KOPT-K1 (cell line): ENCODE measurements around the gene NME2.

Experiments used
- H3K27ac ChIP-seq: fragments of 200-600 bp; sonication (generic); 2 replicates; pipeline ENCODE4 v1.5.1; 2016; ENCODE audit warnings: antibody characterized with exemption, mild to moderate bottlenecking, low read depth, low read length; ENCODE audit not compliant: poor library complexity, severe bottlenecking
- H3K36me3 ChIP-seq: fragments of 200-600 bp; sonication (generic); 2 replicates; pipeline ENCODE4 v1.5.1; 2017; ENCODE audit warnings: antibody characterized with exemption, mild to moderate bottlenecking, low read length, moderate library complexity; ENCODE audit not compliant: insufficient read depth
- H3K9me3 ChIP-seq: fragments of 200-600 bp; sonication (generic); 2 replicates; pipeline ENCODE4 v1.5.1; 2017; ENCODE audit warnings: antibody characterized with exemption, low read length, mild to moderate bottlenecking; ENCODE audit not compliant: insufficient read depth, poor library complexity, severe bottlenecking

Gene NME2

DNA sequence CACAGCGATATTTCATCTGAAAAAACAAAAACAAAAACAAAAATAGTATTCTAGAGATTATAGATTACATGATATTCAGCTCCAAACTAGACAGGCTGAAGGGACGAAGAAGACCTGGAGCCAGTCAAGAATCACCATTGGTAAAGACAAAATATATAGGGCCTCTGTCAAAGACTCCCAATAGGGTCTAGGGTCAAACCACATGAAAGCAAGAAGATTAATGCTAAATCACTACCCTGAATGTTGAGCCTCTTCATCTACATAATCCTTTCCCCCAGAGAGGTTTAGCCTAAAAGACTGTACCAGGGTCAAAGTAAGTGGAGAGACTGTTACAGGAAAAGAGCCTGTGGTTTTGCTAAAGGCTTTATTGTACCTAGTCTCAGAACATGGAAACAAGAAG is 23.6 kb upstream of the NME2 start:
- H3K27ac ChIP-seq, result no peak overlapping the region
- H3K9me3 ChIP-seq, result no peaks in the 10 kb centered on the region
- no peaks in the 10 kb centered on the region for H3K36me3 ChIP-seq

DNA sequence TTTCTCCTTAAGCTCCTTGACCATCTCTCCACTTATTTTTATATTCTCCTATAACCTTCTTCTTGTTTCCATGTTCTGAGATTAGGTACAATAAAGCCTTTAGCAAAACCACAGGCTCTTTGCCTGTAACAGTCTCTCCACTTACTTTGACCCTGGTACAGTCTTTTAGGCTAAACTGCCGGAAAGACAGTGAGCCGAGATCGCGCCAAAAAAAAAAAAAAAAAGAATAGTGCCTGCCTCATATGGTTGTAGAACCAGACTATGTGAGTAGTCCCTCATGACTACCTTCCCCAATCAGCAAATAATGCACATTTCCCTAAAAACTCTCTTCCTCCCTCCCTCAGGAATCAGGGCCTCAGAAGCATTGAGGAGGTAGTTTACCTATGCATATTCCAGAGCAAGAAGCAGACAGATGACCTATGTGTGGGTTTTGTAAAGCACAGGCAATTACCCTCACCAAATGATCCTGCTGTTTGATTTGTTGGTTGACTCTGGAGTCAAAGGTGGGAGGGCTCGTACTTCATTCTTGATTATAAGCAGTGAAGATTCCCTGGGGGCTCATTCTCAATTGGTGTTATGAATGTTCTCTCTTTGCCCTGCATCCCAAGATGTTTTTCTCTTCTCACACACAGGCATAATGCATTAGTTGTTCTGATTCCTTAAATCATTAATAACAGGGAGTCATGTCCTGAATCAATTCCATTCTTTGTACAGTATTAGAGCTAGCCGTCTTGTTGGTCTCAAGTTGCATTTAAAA is 21.8 kb upstream of the NME2 start:
- Histone ChIP-seq H3K27ac (no peak overlapping the region), H3K36me3 (no peaks in the 10 kb centered on the region), H3K9me3 (no peaks in the 10 kb centered on the region)

DNA sequence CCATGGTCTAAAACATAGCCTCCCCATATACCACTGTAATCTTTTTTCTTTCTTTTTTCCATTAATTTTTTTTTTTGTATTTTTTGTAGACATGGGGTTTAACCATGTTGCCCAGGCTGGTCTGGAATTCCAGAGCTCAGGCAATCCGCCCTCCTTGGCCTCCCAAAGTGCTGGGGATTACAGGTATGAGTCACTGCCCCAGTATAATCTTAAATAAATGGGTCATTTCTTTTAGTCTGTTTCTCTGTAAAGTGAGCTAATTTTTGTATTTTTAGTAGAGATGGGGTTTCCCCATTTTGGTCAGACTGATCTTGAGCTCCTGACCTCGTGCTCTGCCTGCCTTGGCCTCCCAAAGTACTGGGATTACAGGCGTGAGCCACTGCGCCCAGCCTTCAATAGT is 18.6 kb upstream of the NME2 start:
- Histone ChIP-seq H3K36me3 (no peaks in the 10 kb centered on the region), H3K27ac (no peak overlapping the region), H3K9me3 (no peaks in the 10 kb centered on the region)

DNA sequence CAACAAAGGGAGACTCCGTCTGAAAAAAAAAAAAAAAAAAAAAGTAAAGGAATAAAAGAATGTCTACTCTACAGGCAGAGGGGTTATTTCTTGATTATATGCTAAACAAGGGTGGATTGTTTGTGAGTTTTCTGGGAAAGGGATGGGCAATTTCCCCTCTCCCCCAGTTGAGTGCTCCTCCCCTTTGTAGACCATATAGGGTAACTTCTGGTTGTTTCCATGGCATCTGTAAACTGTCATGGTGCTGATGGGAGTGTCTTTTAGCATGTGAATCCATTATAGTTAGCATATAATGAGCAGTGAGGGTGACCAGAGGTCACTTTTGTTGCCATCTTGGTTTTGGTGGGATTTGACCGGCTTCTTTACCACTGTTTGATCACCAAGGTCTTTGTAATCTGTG is 17.0 kb upstream of the NME2 start:
- H3K36me3 ChIP-seq, result no peaks in the 10 kb centered on the region
- no peaks in the 10 kb centered on the region for H3K9me3 ChIP-seq
- no peak overlapping the region for H3K27ac ChIP-seq

DNA sequence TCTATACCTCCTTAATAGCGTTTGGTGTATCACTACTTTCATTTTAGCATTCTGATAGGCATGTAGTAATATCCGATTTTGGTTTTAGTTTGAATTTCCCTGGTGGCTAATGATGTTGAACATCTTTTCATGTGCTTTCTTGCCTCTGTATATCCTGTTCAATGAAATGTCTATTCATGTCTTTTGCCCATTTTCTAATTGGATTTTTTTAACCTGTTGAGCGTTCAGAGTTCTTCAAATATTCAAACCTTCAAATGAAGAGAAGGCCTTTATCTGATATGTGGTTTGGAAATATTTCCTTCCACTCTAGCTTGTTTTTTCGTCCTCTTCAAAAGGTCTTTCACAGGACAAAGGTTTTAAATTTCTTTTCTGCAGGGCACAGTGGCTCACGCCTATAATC is 15.3 kb upstream of the NME2 start:
- peaks cover 7% of the 10 kb centered on the region for H3K36me3 ChIP-seq

DNA sequence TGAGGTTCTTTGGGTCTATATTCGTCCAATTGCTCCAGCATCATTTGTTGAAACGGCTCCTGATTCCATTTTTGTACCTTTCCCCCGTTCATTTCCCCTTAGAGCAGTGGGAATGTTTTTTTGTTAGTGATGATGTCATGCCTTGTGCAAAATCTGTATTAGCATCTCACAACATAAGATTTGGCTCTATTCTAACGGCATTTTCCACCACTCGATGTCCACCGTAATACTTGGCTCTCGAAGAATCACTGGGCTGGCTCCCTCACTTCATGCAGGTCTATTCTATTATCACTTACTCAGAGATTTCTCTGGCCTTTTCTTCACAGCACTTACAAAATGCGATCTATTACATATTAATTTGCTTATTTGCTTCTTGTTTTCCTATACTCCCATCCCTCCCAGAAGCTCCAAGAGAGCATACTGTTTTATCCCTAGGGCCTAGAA is 13.4 kb upstream of the NME2 start:
- peaks cover 25% of the 10 kb centered on the region for H3K36me3 ChIP-seq
- H3K9me3 ChIP-seq, result no peaks in the 10 kb centered on the region
- H3K27ac ChIP-seq, result peak overlapping the region; percentile 73

More for the DNA sequence above, 15.3 kb upstream of the NME2 start:
- H3K27ac ChIP-seq, result no peak overlapping the region
- H3K9me3 ChIP-seq, result no peaks in the 10 kb centered on the region

DNA sequence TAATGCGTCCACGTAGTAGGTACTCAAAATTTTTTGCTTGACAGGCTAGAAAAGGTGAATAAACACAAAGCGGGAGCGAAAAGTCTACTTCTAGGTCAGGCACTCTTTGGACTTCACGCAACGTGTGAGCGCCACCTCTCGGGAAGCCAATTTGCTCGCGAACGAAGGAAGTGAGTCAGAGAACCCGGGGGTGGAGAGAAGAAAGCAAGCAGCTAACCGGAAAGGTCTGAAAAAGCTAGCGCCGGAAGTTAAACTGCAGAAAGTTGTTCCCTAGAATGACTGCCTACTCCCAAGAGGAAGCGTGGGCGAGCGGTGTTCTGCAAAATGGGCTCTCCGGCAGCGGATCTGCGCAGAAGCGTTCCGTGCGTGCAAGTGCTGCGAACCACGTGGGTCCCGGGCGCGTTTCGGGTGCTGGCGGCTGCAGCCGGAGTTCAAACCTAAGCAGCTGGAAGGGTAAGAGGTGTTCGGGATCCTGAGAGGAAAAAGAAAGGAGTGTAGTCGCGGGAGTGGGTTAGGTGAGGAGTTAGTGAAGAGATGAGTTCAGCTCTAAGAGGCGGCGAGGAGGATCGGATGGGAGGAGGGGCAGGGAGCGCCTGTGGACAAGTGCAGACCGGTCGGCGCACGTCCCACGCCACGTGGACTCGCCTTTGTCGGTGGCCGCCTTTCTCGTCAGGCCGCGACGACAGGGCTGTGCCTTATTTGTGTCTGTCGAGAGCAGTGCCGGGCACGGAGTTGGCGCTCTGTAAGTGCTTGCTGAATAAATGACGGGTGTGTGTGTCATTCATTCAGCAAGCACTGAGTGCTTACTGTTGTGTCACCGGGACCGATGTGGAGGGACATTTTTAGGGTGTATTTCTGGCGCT is 12.8 kb upstream of the NME2 start, which contains the start of gene NME1:
TSS of gene NME1 (plus strand) at position 350 of the 863 bp plus-strand sequence. CDS start 2,096 bp downstream, outside the sequence.
- H3K27ac ChIP-seq, result peak within 1 kb of the TSS; percentile 73
- peaks cover 32% of the 10 kb centered on the region for H3K36me3 ChIP-seq
- no peaks in the 10 kb centered on the region for H3K9me3 ChIP-seq

DNA sequence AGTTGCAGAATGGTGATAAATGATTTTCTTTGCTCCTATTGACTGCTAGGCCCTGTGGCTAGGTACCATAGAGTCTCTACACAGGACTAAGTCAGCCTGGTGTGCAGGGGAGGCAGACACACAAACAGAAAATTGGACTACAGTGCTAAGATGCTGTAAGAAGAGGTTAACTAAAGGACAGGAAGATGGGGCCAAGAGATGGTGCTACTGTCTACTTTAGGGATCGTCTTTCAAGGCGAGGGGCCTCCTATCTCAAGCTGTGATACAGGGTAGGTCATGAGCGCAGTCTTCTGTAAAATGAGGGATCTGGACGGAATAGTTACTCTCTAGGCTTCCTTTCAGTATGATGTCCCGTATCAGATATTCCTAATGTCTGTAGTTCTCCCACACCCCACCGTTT is 12.0 kb upstream of the NME2 start:
- Histone ChIP-seq H3K27ac (peak overlapping the region; percentile 73), H3K9me3 (no peaks in the 10 kb centered on the region), H3K36me3 (peaks cover 39% of the 10 kb centered on the region)

DNA sequence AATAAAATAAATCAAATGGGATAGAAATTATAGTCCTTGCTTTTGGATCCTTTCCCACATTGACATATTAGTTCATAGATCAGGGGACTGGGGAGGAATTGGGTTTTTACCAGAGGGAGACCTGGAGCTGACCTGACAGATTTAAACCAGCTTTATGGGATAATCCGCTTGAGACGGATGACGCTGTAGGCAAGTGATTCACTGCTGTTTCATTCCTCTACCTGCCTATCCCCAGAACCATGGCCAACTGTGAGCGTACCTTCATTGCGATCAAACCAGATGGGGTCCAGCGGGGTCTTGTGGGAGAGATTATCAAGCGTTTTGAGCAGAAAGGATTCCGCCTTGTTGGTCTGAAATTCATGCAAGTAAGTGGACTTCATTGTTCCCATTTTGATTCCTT is 10.8 kb upstream of the NME2 start:
- Histone ChIP-seq H3K36me3 (peaks cover 51% of the 10 kb centered on the region), H3K27ac (no peak overlapping the region), H3K9me3 (no peaks in the 10 kb centered on the region)

DNA sequence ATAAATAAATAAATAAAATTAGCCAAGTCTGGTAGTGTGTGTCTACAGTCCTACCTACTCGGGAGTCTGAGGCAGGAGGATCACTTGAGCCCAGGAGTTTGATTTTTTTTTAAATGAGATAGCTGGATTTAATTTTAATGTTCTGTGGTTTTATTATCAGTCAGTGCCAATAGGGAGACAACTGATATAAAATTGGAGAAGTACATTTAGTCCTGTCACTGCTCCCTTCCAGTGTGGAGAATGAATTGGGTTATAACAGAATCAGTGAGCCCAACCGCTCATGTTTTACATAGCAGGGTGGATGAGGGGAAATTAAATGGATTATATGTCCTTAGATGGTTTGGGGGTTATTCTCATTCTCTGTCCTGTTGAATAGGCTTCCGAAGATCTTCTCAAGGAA is 6.6 kb upstream of the NME2 start:
- H3K36me3 ChIP-seq, result peaks cover 83% of the 10 kb centered on the region
- no peaks in the 10 kb centered on the region for H3K9me3 ChIP-seq
- no peak overlapping the region for H3K27ac ChIP-seq

DNA sequence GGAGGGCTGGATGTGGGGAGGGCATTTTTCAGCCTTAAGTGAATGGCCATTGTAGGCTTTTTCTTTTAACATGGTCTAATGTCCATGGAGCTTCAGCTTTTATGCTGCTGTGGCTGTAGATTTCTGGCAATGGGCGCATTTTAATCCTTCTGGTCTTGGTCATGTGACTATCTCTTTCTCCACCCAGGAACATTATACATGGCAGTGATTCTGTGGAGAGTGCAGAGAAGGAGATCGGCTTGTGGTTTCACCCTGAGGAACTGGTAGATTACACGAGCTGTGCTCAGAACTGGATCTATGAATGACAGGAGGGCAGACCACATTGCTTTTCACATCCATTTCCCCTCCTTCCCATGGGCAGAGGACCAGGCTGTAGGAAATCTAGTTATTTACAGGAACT is 4.7 kb upstream of the NME2 start:
- H3K27ac ChIP-seq, result no peak overlapping the region
- H3K9me3 ChIP-seq, result no peaks in the 10 kb centered on the region
- peaks cover 71% of the 10 kb centered on the region for H3K36me3 ChIP-seq

DNA sequence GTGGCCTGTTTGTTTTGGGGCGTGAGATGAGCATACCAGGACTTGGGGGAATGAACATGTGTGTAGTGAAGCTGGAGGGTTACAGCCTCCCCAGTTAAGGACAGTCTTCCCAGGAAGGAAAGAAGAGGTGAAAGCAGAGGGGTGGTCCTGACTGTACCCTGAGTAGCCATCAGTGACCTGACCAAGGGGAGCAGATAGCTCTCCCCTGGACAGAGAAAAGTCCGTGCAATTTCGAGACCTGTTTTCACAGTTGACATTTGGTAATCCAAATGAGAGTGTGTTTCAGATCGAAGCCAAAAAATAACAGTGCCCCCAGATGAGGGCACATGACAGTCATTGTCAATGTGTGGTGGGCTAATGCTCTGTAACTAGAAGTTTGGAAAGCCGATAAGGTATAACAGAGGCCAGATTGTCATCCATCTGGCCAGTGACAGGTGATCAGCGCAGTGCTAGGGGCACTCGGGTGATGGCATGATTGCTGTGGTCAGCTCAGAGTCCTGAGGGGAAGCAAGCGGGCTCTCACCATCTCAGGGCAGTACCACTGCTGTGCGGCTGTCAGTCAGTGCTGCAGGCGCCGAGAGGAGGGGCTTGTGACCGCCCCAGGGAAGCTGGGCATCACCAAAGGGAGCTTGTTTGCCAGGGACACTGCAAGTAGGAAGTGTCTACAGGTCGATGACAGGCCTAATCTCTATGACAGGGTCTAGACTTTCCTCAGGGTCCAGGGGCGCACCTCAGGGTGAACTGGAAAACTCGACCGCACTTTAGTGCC is 1.1 kb upstream of the NME2 start:
- no peak overlapping the region for H3K27ac ChIP-seq
- peaks cover 61% of the 10 kb centered on the region for H3K36me3 ChIP-seq
- H3K9me3 ChIP-seq, result no peaks in the 10 kb centered on the region

DNA sequence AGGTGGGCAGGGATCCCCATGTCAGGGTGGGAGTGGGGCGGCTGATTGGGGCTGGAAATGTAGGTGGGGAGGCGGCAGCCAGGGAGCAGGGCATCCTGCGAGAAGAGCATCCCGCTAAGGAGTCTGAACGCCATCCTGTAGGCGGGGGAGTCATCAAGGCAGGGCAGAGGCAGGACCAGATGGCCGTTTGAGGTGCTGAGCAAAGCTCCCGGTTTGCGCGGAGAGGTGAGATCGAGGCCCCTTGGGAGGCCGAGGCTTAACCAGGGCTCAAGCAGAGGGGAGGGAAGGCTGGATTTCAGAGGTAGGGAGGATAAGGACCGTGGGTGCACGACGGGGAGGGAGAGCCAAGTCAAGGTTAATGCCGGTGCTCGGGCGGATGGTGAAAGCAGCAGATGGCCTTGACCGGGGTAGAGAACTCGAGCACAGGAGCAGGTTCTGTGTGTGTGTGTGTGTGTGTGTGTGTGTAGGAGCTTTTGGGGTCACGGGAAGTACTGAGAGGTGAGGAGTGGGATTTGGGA is 472 bp upstream of the NME2 start:
- Histone ChIP-seq H3K9me3 (no peaks in the 10 kb centered on the region), H3K36me3 (peaks cover 61% of the 10 kb centered on the region), H3K27ac (peak overlapping the region; percentile 92)

DNA sequence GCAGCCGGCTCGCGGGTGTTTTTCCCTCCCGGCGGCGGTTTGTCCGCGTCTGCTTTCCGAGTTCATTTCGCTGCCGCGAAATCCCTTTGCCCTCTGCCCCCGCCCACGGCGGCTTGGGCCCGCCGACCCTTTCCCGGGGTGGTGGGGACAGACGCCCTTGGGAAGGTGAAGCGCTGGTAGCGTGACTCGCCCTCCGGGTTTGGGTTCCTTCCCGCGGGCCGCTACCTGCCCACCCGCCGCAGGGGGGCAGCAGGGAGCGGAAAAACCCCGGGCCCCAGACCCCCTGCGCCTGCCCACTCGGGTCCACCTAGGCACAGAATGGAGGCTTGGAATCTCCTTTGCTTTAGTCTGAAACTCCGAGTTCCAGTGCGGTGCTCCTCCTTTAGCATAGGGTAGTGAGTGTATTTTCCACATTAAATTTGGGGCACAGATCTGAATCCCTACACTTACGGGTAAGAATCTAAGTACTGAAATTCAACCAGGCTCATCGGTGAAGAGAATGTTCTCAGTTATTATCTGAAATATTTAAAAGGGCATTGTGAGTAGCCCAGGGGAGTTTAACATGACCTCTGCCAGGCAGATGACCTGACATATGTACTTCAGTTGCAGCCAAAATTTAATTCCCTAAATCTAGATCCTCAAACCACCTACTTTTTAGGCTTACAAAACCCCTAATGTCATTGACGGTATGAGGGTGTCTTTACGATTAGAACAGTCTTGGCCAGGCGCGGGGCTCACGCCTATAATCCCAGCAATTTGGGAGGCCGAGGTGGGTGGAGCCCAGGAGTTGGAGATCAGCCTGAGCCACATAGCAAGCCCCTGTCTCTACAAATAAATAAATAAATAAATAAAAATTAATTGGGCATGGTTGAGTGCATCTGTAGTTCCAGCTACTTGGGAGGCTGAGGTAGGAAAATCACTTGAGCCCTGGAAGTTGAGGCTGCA is 1.0 kb downstream of the NME2 start:
- Histone ChIP-seq H3K9me3 (no peaks in the 10 kb centered on the region), H3K36me3 (peaks cover 61% of the 10 kb centered on the region), H3K27ac (peak overlapping the region; percentile 92)
